Right lobe of liver (tissue), 4 donors: ENCODE data around the gene TRIM56.
"Not testable (repeated sequence)": the region's sequence is repeated elsewhere in the genome, so short reads cannot be mapped to it uniquely, and the experiment has no call there.

Source experiments
- POLR2A ChIP-seq: fragments of 450-650 bp; IDR thresholded peaks from one replicate; pipeline ENCODE4 v1.6.1; 2017; ENCODE audit warnings: antibody characterized with exemption, mild to moderate bottlenecking
- TF ChIP-seq, protein P1 (sequence below), 4 donors: fragments of 200-600 bp in 3 of 4; fragments of 450-650 bp in 1 of 4; IDR thresholded peaks; one replicate each; pipeline versions ENCODE4 v1.5.1 to v1.8.0; 2016 to 2022; ENCODE audit warnings: antibody characterized with exemption in 4 of 4, mild to moderate bottlenecking in 2 of 4
- donor health status: DM: no; HTN: no; CAD: no.
- donor health status: DM: no; HTN: no; CAD: no.
- donor health status: DM: no; HTN: yes; CAD: no.

DNA sequence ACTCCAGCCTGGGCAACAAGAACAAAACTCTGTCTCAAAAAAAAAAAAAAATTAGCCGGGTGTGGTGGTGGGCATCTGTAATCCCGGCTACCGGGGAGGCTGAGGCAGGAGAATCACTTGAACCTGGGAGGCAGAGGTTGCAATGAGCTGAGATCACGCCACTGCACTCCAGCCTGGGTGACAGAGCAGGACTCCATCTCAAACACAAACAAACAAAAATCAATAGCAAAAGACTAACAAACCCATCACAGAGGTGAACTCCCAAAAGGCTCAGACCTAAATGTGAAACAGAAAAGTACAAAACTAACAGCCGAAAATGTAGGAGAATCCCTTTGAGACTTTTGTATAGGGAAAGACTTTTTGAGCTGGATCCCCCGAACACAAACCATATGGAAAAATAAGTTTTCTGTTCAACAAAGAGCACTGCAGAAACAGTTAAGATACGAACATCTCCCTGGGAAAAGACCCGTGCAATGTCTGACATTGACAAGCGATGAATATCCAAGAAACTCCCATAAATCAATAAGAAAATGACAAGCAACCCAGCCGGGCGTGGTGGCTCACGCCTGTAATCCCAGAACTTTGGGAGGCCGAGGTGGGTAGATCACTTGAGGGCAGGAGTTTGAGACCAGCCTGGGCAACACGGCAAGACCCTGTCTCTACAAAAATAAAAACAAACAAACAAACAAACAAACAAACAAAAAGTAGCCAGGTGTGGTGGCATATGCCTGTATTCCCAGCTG is 13.7 kb upstream of the TRIM56 start:
- TF ChIP-seq, protein P1, sequence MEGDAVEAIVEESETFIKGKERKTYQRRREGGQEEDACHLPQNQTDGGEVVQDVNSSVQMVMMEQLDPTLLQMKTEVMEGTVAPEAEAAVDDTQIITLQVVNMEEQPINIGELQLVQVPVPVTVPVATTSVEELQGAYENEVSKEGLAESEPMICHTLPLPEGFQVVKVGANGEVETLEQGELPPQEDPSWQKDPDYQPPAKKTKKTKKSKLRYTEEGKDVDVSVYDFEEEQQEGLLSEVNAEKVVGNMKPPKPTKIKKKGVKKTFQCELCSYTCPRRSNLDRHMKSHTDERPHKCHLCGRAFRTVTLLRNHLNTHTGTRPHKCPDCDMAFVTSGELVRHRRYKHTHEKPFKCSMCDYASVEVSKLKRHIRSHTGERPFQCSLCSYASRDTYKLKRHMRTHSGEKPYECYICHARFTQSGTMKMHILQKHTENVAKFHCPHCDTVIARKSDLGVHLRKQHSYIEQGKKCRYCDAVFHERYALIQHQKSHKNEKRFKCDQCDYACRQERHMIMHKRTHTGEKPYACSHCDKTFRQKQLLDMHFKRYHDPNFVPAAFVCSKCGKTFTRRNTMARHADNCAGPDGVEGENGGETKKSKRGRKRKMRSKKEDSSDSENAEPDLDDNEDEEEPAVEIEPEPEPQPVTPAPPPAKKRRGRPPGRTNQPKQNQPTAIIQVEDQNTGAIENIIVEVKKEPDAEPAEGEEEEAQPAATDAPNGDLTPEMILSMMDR (IDR thresholded peaks at IDR 0.05), result not testable (repeated sequence)
- not testable (repeated sequence) for TF ChIP-seq POLR2A
